ENCODE measurements around the gene WNT5B.
"Not testable (repeated sequence)": the region's sequence is repeated elsewhere in the genome, so short reads cannot be mapped to it uniquely, and the experiment has no call there.

Gene WNT5B

GRCh38 chr12:1692895-1693610 is 64.0 kb downstream of the WNT5B start:
- no peak for DNase-seq

- not testable (repeated sequence) for DNase-seq
Observed at GRCh38 chr12:1695097-1695496, 66.1 kb downstream of the WNT5B start.

- no peak for DNase-seq
Observed at GRCh38 chr12:1695886-1696670, 67.0 kb downstream of the WNT5B start.

- DNase-seq, result no peak
Observed at GRCh38 chr12:1696800-1697199, 67.8 kb downstream of the WNT5B start.
